Activated CD4-positive, alpha-beta T cell treated with anti-CD3 and anti-CD28 coated beads, Interleukin-10, Interleukin-2, amounts not matched to agents 100 ng/mL and 50 ng/mL, durations not matched to agents 16 hours and 8 hours (primary cell): ENCODE results near the gene MARCHF10.

Experiments
- DNase-seq: peaks from one replicate; pipeline ENCODE4 v3.0.0-alpha.2; 2020

Gene MARCHF10

DNA sequence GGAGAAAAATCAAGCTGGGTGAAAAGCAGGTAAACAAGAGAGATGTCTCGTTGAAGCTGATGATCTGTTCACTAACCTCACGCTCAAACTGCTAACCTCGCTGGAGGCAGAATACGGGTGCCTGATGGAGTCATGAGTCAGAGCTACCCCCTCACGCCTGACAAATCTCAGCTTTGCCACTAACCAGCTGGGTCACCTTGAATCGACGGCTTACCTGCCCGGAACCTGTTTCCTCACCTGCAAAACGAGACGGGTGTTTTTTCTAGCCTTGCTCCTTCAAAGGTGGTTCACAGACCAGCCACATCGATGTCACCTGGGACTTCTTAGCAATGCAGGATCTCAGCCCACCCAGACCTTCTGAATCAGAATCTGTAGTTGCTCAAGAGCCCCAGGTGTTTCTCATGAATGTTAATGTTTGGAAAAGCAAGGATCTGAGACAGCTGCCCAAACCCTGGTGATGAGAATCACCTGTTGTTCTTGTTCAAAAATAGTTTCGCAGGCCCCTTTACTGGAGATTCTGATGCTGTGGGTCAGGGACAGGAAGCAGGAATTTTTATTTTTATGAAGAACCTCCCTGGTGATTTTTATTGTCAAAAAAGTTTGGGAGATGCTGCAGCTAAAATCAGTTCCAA lies 56.9 kb downstream of the MARCHF10 start:
- DNase-seq: no peak

DNA sequence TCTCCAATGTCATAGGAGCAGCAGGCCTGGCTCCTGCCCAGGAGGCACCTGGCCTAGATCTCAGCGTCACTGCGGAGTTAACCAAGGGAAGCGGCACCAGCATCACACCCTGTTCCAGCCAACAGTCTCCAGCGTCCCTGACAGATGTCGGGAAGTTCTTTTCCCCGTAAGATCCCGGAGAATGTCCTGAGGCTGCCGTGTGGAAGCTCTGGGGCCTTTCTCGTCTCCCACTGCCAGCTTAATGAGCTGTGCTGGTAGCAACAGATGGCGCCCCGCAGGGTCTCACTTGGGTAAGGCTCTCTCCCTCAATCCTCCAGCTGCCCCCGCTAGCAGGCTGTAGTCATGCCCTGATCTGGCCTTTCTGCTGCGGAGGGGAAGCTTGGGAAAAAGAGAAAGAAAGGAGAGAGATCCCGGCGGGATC lies 57.5 kb downstream of the MARCHF10 start:
- no peak for DNase-seq

DNA sequence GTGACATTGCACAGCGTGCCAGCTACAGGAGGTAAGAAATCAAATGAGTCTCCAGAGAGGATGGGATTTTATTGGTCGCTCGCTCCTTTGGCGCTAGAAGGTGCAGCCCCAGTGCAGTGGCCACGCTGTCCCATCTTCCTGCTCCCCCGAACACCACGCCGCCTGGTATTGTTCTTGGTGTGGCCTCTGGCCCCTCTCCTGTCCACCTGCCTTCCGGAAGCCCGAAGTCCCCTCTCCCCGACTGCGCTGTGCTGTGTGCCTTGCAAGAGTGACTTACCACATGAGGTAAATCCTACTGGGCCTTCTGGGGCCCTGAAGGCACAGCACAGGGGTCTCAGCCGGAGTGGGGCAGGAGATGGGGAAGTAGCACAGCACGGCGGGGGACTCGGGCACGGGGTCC lies 58.2 kb downstream of the MARCHF10 start:
- no peak for DNase-seq

DNA sequence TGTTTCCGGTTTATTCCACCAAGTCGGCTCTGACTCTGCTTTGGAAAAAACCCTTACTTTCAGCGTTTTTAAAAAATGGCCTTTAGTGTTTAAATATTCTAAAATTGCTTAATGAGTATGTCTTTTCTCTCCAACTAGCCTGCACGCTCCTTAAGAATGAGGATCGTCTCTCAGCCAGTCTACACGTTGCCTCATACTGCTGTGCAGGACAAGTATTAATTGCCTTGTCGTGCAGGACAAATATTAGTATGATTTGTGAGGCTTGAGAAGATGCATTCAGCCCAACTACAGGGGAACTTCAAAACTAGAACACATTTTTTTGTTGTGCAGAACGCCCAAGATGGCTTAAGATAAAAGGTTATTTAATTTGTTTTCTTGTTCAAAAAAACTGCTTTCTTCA lies 61.2 kb downstream of the MARCHF10 start:
- DNase-seq: no peak

DNA sequence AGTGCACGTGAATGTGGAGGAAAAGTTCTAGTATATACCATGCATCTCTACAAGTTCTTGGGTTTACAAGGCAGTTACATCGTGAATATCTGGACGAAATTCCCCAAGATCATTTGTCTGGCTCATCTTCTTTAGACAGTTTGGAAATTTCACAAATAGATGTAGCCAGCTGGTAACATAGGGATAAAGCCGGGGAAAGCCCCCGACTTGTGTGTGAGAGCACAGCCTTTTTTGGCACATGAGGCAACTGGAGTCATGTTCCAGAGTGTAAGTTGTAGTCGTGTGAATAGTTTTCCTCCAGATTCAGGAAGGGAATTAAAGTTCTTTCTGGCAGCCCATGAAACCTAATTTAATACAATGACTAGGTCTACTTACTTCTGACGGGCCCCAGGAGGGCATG lies 62.3 kb downstream of the MARCHF10 start:
- no peak for DNase-seq

DNA sequence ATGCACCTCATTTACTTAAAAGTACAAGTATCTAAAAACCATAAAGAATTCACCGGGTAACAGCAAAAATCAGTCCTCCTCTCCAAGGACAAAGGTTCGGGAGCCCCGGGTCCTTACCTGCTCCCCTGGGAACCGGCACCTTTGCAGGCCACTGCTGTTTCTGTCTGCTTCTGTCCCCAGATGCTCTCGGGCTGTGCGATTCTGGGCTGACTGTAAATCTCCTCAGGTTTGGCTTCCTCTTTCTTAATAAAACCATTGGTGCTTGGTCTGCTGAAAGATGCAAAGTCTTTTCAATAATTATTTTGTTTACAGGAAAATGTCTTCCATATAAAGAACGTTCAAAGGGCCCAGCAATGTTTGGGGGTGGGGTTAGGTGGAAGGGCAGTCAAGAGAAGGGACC lies 63.9 kb downstream of the MARCHF10 start:
- DNase-seq: no peak

DNA sequence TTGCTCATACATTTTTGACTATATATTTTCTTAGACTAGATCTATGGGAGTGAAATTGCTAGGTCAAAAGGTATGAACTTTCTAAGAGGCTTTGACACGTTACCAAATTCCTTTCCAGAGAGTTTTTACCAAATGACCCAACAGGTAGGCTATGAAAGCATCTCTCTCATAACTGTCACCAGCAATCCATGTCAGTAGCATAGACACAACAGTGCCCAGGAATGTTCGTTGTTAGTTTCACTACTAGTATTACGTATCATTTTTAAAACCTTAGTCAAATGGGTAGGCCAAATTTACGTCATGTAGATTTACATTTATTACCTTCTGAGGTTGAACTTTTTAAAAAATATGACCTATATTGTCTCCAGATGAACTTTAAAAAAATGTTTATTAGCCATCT lies 66.8 kb downstream of the MARCHF10 start:
- peak; percentile 69 for DNase-seq

DNA sequence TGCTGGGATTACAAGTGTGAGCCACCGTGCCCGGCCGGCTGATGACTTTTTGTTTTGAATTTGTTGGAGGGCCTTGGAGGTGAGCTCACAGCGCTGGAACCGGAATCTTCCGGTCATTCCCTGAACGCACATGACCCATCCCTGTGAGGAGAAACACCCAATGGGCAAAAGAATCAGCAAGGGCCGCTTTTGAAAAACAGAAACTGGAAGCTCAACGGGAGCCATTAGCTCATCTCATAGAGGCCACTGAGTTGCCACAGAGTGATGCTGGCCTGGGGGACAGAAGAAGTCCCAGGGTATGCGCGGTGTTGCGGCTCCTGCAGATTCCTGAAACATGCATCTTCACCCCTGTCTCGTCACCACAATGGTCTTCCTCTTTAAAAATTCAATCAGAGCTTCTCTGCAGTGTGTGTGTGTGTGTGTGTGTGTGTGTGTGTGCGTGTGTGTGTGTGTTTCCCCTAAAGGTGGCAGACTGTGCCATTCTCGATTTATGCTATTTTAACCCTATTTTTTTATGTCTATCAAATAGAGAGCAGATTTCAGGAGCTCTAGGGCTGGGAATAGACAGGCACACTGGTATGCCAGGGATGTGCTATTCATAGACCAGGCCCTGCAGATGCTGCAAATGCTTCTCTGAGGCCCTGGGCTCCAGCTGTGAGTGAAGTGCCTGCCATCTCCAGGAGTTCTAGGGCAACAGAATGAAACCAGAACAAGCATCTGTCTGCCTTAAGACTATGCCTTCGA lies 68.3 kb downstream of the MARCHF10 start:
- no peak for DNase-seq

DNA sequence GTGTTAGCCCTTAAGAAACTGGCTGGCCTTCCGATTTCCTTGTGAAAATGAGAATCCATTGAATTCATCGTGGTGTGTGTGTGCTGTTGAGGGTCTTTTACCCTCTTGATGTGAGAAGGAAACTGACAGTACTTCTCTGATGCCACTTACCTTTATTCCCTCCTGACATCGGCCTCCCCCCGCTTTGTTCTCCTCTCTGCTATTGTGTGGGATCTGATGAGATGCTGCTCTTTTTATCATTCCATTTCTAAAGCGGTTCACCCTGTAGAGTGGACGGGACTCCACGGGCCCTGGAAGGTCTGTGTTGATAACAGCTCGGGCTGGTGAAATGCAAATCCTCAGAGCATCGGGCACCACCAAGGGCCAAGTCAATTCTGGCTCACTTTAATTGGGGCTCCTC lies 69.8 kb downstream of the MARCHF10 start:
- DNase-seq: no peak

DNA sequence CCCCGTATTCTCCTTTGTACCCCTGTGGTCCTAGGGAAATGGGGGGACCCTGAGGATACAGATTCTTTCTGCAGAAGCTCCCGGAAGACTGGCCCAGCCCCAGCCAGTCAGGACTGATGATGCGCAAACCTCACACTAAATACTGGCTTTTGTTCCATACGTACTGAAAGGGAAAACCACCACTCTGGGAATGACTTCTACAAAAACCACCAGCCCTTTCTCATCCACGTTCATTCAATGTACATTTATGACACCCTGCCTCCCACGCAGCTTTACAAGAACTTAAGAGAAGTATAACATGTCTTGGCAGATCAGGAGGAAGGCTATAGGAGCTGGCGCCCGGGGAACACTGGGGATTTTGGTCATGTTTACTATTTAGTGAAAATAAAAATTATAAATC lies 70.6 kb downstream of the MARCHF10 start:
- DNase-seq: peak; percentile 51

DNA sequence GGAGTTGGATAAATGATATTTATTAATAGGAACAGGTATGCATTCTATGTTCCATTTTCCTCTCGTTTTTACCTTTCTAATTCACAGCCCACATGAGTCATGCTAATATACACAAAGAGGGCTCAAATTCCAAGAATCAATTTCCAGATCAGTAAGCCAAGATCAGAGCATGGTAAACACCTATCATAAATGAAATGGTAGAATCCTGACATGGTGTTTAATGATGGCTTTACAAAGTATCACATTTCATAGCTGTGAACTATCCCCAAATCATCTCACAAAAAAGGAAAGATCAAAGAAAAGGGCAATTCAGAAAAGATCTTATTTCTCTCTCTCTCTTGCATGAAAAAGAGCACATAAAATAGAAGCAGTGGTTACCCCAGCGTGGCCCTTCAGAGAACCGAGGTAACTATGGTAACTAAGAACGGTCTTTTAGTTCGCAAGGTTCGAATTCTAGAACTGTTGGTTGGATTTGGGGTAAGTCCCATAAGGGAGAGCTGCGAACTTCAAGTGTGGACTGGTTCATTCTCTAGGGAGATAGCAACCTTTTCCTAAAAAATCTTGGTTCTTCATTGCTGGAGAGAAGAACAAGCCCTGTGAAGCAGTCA lies 73.0 kb downstream of the MARCHF10 start:
- DNase-seq: no peak

DNA sequence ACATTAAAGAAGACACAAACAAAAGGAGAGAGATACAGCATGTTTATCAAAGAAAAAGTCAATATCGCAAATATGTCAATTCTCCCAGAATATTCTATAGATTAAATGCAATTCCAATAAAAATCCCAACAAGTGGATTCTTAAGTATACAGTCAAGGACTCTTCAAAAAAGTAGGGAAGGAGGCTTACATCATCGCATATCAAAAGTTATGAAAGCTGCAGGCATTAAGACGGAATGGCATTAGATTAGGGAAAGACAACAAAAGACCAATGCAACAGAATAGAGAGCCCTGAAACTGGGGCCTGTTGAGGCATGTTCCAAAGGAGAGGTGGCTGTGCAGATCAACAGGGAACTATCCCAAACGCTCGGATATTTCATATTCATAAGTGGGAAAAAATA lies 76.0 kb downstream of the MARCHF10 start:
- DNase-seq: no peak

DNA sequence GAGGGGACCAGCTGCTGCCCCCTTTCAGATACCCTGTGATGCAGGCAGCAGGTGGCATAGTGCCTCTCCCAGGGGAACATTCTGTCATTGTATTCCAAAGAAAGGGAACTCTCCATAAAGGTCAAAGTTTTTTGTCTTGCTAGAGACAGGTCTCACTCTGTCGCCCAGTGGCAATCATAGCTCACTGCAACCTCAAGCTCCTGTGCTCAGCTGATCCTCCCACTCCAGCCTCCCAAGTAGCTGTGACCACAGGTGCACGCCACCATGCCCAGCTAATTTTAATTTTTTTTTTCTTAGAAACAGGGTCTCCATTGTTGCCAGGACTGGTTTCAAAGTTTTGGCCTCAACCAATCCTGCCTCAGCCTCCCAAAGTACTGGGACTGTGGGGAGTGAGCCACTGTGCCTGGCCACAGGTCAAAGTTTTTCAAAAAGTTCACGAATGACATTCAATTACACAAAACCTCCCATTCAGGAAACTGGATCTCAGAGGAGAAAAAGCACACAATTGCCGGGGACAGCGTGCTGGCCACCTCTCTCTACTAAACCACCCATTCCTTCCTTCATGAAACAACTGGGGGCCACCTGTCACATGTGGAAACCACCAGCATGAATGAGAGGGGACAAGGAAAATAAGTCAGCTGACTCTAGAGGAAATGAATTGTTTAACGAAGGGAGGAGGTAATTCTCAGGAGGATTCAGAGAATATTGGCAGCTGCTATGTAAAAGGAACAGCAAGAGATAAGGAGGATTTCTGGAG lies 80.0 kb downstream of the MARCHF10 start:
- no peak for DNase-seq

DNA sequence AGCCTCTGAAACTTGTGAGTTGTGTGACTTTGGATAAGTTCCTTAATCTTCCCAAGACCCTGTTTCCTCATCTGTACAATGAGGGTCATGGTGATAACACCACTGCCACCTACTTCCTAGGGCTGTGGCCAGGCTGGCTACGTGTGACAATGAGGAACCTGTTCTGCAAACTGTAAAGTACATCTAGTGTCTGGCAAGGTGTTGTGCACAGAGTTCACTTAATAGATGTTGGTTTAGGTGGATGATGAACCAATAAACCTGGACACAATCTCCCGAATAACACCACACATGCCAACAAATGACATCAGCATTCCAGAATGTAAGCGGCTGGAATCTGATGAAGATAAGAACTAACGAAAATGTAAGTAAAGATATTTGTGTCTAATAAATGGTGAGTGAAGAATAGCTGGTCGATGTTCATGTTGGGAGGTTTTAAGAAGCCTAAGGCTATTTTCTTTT lies 82.3 kb downstream of the MARCHF10 start:
- DNase-seq: no peak

DNA sequence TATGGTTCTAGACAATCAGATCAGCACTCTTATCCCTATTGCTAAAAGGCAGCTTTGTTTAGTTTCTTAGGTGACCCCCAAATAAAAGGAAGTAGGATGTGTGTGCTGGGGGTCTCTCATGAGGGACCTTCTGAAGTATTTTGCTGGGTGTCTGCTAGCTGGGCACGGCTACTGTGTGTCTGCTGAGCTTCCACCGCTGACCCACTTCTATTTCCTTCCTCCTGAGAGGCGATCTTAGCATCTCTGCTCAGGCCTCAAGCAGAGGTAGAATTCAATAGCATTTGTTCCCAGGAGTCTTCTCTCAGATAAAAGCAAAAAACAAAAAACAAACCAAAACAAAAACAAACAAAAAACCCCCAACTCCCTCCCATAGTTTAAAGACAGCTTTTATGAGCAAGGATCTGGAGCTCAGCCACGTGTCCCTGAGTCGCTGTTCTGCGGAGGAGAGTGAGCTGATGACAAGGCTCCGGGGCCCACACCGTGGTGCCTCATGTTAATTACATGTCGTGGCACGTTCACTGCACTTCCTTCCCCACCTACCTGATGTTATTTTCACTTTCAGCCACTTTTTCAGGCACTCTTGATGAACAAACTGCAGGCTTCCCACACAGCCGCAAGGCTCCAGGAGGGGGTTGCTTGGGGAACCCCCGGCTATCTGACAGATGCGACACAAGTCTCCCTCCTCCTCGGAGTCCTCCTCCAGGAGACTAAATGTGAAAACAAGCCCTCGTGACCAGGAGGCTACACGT lies 83.5 kb downstream of the MARCHF10 start:
- peak; percentile 92 for DNase-seq

DNA sequence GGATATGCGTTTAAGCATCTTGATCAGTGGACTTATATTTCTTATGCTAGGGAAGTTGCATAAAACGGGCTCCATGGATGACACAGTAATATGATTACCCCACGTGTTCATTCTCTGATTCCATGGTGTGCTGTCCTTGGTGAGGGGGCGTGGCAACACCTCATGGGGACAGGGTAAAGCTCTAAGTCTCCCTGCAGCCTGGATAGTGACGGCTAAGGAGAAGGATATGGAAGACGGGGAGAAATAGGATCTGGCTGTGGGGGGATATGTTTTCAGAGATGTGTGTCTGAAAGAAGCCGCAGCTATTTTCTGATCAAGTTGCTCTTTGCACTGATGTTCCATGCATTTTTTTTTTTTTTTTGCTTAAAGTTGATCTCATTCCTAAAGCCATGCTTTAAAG lies 84.3 kb downstream of the MARCHF10 start:
- DNase-seq: no peak

DNA sequence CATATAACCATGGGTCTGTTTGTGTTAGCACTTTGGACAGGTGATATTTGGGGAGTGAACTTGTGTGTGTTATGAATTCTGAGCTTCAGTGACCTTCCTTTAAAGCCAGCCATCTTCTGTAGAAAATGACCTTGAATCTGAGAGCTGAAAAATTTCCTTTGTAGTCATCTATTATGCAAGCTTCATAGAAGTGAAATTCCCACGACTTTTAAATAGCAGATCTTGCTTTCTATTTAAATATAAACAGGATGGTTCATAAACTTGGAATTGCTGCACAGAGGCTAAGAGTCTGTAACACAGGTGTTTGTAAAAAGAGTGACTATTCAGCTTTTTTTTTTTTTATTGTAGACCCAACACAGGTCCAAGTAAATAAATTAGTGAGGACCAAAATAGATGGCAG lies 85.5 kb downstream of the MARCHF10 start:
- DNase-seq: no peak

DNA sequence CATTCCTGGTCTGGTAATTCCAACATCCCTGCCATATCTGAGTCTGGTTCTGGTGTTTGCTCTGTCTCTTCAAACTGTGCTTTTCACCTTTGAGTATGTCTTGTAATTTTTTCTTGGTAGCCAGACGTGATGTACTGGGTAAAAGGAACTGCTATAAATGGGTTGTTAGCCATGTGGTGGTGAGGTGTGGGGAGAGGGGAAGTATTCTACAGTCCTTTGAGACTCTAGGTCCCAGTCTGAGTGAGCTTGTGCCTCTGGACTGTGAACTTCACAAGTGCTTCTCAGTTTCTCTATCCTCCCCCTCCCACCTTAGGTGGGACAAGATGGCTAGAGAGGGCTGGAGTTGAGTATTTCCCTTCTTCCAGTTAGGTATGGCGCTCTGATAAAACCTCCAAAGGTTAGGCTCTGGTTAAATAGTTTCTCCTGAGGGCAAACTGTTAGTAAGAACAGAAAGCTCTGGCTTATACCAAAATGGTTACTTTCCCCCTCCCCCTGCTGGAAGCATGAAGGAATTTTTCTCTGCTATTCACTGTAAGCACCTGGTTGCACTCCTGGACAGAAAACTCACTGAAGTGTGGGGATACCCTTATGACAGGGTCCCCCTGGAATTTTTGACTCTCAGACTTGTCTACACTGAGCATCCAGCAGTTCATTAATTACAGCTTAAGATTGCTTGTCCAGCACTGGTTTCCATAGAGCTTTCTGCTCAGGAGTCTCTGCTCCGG lies 87.8 kb downstream of the MARCHF10 start:
- DNase-seq: no peak

DNA sequence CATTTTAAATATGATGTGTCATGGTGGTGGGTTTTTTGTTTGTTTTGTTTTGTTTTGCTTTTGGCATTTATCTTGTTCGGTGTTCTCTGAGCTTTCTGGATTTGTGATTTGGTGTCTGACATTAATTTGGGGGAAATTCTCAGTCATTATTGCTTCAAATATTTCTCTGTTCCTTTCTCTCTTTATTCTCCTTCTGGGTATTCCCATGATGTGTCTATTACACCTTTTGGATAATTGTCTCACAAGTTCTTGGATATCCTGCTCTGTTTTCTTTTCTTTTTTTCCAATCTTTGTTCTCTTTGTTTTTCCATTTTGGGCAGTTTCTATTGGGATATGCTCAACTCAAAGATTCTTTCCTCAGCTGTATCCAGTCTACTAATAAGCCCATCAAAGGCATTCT lies 88.5 kb downstream of the MARCHF10 start:
- no peak for DNase-seq

DNA sequence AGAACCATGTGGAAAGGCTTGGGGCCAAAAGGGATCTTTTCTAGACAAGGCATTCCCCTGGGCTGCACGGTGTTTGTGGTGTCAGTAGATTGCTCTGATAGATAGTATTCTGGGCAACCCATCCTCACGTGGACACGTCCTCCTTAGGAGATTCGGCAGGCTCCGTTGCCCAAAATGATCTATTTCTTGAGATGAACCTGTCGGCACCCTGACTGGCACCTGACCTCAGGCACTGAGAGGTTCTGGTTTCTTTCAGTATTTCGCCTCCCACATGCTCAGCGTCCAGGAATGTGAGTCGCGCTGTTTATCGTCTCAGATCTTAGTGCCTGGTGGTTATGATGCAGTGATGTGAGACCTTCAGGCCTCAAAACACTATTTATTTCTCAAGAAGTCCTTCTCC lies 89.7 kb downstream of the MARCHF10 start:
- no peak for DNase-seq

DNA sequence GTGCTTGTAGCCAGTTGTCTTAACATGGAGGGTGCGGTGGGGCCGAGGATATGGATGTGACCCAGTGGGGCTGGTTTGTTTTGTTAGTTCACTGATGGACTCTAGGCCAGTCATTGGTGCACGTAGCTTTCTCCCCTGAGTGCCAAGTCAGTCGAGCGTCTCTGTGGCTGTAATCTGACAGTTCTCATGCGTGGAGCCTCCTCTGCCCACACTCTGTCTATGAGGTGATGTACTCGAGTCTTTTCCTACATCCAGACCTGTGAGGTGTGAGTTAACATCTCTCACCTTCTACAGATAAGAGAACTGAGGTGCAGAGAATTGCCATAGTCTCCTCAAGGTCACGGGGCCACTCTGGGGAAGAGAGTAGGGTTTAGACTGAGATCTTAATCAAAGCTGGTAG lies 90.2 kb downstream of the MARCHF10 start:
- DNase-seq: no peak

DNA sequence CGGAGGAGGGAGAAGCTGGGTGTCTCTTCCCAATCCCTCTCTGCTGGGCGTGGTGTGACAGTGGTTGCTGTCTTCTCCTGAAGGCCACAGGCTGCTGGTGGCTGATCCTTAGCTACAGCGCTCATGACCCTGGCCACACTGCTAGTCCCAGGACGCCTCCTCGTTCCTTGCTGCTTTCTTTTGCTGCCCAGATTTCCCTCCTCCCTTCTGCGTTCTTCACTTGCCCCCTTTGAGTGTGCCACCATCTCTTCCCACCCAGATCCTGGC lies 90.6 kb downstream of the MARCHF10 start:
- no peak for DNase-seq
